Transverse colon (tissue), 4 donors: ENCODE measurements around the gene LGR6. TPM values are rescaled to one million over a fixed set of nuclear protein-coding genes. Genes with fewer than 3 reads are reported as not detected.

Source experiments
- DNase-seq: peaks from one replicate; pipeline ENCODE4 v3.0.0-alpha.2; 2019
- H3K27ac ChIP-seq, 4 donors: fragments of 200-600 bp; sonication (generic); 2 replicates each; pipeline ENCODE4 v1.5.1; 2016 to 2018; ENCODE audit warnings: inconsistent platforms in 4 of 4
- H3K27me3 ChIP-seq: fragments of 200-600 bp; sonication (generic); 2 replicates; pipeline ENCODE4 v1.5.1; 2017; ENCODE audit warnings: inconsistent platforms
- H3K36me3 ChIP-seq, 4 donors: fragments of 200-600 bp; sonication (generic); 2 replicates each; pipeline ENCODE4 v1.5.1; 2017 to 2019; ENCODE audit warnings: inconsistent platforms in 4 of 4
- H3K4me1 ChIP-seq, 4 donors: fragments of 200-600 bp; sonication (generic); 2 replicates each; pipeline ENCODE4 v1.5.1; 2017 to 2020; ENCODE audit warnings: inconsistent platforms in 4 of 4
- H3K4me3 ChIP-seq, 4 donors: fragments of 200-600 bp; sonication (generic); 1 replicate in 1 of 4; 2 replicates in 3 of 4; pipeline versions ENCODE4 v1.5.1 to v1.6.1; 2017 to 2019; ENCODE audit warnings: inconsistent platforms in 4 of 4
- H3K9me3 ChIP-seq, 2 donors: fragments of 200-600 bp; sonication (generic); 2 replicates each; pipeline ENCODE4 v1.5.1; 2017 to 2019; ENCODE audit warnings: inconsistent platforms in 2 of 2
- CTCF ChIP-seq, 5 experiments: fragments of 200-600 bp in 3 of 5; fragments of 450-650 bp in 2 of 5; sonication (generic) in 3 of 5; IDR thresholded peaks; 1 replicate in 2 of 5; 2 replicates in 3 of 5; pipeline ENCODE4 v1.5.1; 2016 to 2017; ENCODE audit warnings: antibody characterized with exemption in 5 of 5, inconsistent platforms in 3 of 5, mild to moderate bottlenecking in 2 of 5, moderate library complexity in 1 of 5
- EP300 ChIP-seq: sonication (generic); formaldehyde crosslinking; IDR thresholded peaks from one replicate; pipeline ENCODE4 v1.6.1; 2017; ENCODE audit warnings: antibody characterized with exemption, low read depth
- POLR2A ChIP-seq: fragments of 450-650 bp; IDR thresholded peaks from one replicate; pipeline ENCODE4 v1.6.1; 2016; ENCODE audit warnings: antibody characterized with exemption, mild to moderate bottlenecking, moderate library complexity
- POLR2AphosphoS5 ChIP-seq, 3 donors: sonication (generic); formaldehyde crosslinking; IDR thresholded peaks; one replicate each; pipeline ENCODE4 v1.6.1; 2016; ENCODE audit warnings: antibody characterized with exemption in 3 of 3
- WGBS, 2 donors: methylation state at CpG; one replicate each; pipeline ENCODE4 v1.1.5; 2018; ENCODE audit warnings: low coverage in 1 of 2; 5-methylcytosine and 5-hydroxymethylcytosine counted together
- in situ Hi-C, 4 donors: fragments of 200-750 bp; cut with MboI; loops; one replicate each; pipeline versions ENCODE4 v1.15.0 to v1.15.1; 2017; ENCODE audit warnings: low sequenced_read_pairs in 3 of 4, low pct_ligation_motif_present in 1 of 4, low pct_unique_long_range_greater_than_20kb in 1 of 4
- intact Hi-C: fragments of 100-400 bp; cut with DNase I; formaldehyde crosslinking; loops from one replicate; pipeline ENCODE4 v1.15.1; 2023; ENCODE audit warnings: low total_unique reads
- total RNA-seq, 4 donors: library from RNA; depleted of rRNA; stranded (reverse); fragments of >200 nt; gene quantifications; one replicate each; pipeline ENCODE4 v1.1.0, GENCODE V29; 2016

The LGR6 gene
- total RNA-seq, 4 donors from 2014 or later = 0.41 to 1.6 TPM; not detected in 2

DNA sequence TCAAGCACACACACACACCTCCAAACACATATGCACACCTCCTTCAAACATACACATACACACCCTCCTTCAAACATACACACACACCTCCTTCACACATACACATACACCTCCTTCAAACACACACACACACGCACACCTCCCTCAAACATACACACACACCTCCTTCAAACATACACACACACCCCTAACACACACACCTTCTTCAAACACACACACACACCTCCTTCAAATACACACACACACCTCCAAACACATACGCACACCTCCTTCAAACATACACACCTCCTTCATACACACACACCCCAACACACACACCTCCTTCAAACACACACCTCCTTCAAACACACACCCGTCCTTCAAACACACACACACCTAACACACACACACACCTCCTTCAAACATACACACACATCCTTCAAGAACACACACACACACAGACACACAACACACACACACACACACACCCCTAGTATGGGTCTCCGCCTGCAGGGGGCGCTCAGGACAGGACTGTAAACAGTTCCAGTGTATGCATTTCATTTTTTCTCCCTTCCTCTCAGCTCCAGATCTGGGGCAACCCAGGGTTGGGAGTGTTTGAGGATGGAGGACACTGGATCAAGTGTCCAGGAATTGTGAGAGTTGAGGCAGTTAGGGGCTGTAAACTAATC lies 12.1 kb downstream of the LGR6 start:
- no peak for DNase-seq
- TF ChIP-seq CTCF (IDR thresholded peaks at IDR 0.05) (peak in 1 of 5 experiments; percentile 23), POLR2AphosphoS5 (IDR thresholded peaks at IDR 0.05) (no peak)
- in situ Hi-C loops = loop anchor here in 1 of 4 donors (10.0 kb wide), 1 partner anchor 109 kb away; no protein-coding TSS in a partner anchor
- 53 to 54% methylated on average over 3 to 5 of the region's 5 CpGs for WGBS, 2 donors
- H3K9me3 ChIP-seq = no peaks in the 10 kb centered on the region
- H3K4me1 ChIP-seq = peaks cover 0 to 2% (median 0%) of the 10 kb centered on the region in 4 donors
- no peaks in the 10 kb centered on the region for H3K36me3 ChIP-seq
- intact Hi-C loops = no loop called here
- H3K4me3 ChIP-seq = no peak overlapping the region
- H3K27ac ChIP-seq = no peak overlapping the region
- peaks cover 10% of the 10 kb centered on the region for H3K27me3 ChIP-seq

- intact Hi-C loops = no loop called here
- Histone ChIP-seq H3K27me3 (peaks cover 11% of the 10 kb centered on the region), H3K36me3 (no peaks in the 10 kb centered on the region), H3K4me1 (no peaks in the 10 kb centered on the region), H3K27ac (no peak overlapping the region), H3K4me3 (no peak overlapping the region), H3K9me3 (no peaks in the 10 kb centered on the region)
- in situ Hi-C loops = loop anchor here in 1 of 4 donors (10.0 kb wide), 1 partner anchor 108 kb away; no protein-coding TSS in a partner anchor
- 64% methylated on average over 1 of the region's 1 CpG; no CpG with 5 or more reads in 1 of the 2 donors for WGBS, 2 donors
- TF ChIP-seq CTCF (IDR thresholded peaks at IDR 0.05) (no peak), POLR2AphosphoS5 (IDR thresholded peaks at IDR 0.05) (no peak), POLR2A (no peak), EP300 (no peak)
- DNase-seq = no peak
Observed at GRCh38 chr1:202207292-202207691, 13.7 kb downstream of the LGR6 start.

DNA sequence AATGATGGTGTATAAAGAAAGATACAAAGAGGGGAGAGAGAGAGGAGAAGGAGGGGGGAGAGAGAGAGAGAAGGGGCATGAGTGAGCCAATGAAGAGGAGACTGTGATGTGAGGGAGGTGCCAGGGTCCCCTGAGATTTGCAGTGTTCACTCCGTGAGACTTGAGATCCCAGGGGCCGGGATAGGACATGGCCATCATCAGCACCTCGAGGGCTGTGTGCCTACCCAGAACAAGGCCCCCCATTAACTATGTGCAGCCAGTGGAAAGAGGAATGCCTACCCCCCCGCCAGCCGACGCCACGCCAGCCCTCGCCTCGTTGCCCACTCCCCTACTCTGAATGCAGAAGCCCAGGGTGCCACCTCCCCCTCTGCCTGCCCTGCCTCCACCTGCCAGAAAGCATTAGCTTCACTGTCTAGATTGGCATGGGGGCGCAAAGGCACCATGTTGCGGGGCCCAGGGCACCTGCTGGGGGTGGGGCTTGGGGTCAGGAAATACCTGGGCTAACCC lies 14.8 kb downstream of the LGR6 start:
- Histone ChIP-seq H3K9me3 (no peaks in the 10 kb centered on the region), H3K27me3 (peaks cover 21% of the 10 kb centered on the region), H3K36me3 (no peaks in the 10 kb centered on the region), H3K4me1 (no peaks in the 10 kb centered on the region), H3K27ac (no peak overlapping the region), H3K4me3 (no peak overlapping the region)
- in situ Hi-C loops (loop anchor here in 1 of 4 donors (10.0 kb wide), 1 partner anchor 106 kb away; no protein-coding TSS in a partner anchor), intact Hi-C loops (no loop called here)
- no peak for DNase-seq
- no peak for TF ChIP-seq CTCF (IDR thresholded peaks at IDR 0.05)
- TF ChIP-seq POLR2AphosphoS5 (IDR thresholded peaks at IDR 0.05) = no peak
- TF ChIP-seq EP300 = no peak
- 69 to 86% methylated on average over 5 to 11 of the region's 11 CpGs for WGBS, 2 donors

GRCh38 chr1:202210385-202210784 lies 16.8 kb downstream of the LGR6 start:
- H3K27ac ChIP-seq = no peak overlapping the region
- no peak for TF ChIP-seq CTCF (IDR thresholded peaks at IDR 0.05)
- no peak for TF ChIP-seq POLR2A
- no peak for TF ChIP-seq EP300
- no peak for TF ChIP-seq POLR2AphosphoS5 (IDR thresholded peaks at IDR 0.05)
- H3K27me3 ChIP-seq = peaks cover 40% of the 10 kb centered on the region
- H3K4me1 ChIP-seq = peaks cover 0 to 11% (median 0%) of the 10 kb centered on the region in 4 donors
- 7 to 47% methylated on average over 5 to 6 of the region's 6 CpGs for WGBS, 2 donors
- in situ Hi-C loops (no loop called here), intact Hi-C loops (no loop called here)
- no peaks in the 10 kb centered on the region for H3K9me3 ChIP-seq
- H3K36me3 ChIP-seq = no peaks in the 10 kb centered on the region
- DNase-seq = no peak
- H3K4me3 ChIP-seq = no peak overlapping the region
